Fibroblast of skin of back (primary cell): ENCODE measurements around the gene EDEM1.
A peak's percentile ranks its signal among the peaks of the same experiment; 100 is the strongest.
"Not testable (repeated sequence)": the region's sequence is repeated elsewhere in the genome, so short reads cannot be mapped to it uniquely, and the experiment has no call there.

Experiments
- DNase-seq: peaks from one replicate; pipeline ENCODE4 v3.0.0-alpha.2; 2013

Gene EDEM1

DNA sequence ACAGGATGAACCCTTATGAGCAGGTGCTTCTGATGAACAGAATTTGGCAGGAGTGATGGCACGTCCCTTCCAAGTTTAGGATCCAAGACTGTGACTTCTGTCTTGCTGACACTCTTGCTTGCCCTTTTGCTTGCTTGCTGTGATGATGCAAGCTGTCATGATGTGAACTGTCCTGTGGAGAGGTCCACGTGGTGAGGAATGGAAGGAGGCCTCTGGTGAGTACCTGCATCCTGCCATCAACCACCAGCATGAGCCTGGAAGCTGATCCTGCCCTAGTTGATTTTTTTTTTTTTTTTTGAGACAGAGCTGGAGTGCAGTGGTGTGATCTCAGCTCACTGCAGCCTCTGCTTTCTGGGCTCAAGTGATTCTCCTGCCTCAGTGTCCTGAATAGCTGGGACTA, 45.5 kb downstream of the EDEM1 start:
- DNase-seq, result no peak

DNA sequence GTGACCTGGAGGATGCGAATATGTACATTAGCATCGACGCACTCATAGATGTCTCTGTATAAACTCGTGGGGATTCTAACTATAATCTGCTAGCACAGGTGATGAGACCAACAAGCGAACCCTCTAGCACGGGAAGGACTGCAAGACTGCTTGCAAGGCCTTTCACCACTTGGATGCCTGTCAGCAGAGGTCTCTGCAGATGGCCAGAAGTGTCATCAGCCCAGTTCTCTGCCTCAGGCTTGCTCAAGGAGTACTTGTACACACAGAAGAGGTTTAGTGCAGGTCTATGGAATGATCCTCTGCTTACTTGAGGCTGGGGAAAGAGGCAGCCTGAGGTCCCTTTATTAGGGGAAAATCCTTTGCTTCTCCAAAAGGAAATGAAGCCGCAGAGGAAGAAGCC, 48.1 kb downstream of the EDEM1 start:
- DNase-seq, result no peak

DNA sequence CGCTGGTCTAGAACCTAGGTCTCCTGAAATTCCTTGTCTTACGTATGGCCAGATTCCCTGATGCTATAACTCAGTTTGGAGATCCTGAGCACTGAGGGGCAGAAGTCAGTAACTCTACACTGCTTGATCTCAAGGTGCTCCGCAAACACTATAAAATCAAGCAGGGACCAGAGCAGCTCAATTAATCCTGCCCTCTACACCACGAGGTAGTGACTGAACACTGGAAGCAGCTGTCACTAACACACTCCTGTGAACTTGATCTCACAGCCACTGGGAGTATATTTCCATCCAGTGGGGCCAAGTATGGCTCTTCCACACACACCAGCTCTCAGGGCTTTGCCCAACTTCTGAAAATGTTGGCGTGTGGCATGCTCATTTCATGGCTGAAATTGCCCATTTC, 51.0 kb downstream of the EDEM1 start:
- DNase-seq, result no peak

DNA sequence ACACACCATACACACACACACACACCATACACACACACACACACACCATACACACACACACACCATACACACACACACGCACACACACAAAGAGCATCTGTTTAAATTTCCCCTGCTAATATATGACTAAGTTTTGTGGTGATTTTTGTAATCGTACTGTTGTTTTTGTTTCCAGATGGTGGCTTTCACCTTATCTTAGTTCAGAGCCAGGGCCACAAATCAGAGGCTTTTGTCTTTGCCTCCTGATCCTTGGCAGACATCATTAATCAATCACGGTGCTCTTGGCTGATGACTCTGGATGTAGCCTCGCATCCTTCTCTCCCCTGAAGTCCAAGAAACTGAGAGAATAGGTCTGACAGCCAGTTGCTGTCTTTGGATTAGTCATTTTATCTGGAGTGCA, 52.1 kb downstream of the EDEM1 start:
- DNase-seq, result peak; percentile 15

DNA sequence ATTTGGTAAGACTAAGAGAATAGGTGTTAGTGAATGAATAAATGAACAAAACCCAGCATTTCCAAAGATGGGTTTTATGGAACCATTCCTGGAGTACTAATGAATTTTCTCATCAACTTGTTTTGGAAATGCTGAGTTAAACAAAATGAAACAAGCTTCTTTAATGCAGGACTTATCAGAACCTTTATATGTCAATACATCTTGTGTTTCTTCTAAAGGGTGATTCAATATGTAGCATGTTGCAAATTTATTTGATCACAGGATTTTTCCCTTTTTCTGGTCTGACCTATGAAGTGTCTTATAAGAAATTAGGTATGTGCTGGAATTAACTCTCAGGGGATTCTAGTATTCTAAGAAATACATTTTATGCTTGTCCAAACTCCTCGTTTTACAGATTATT, 53.2 kb downstream of the EDEM1 start:
- DNase-seq, result no peak

DNA sequence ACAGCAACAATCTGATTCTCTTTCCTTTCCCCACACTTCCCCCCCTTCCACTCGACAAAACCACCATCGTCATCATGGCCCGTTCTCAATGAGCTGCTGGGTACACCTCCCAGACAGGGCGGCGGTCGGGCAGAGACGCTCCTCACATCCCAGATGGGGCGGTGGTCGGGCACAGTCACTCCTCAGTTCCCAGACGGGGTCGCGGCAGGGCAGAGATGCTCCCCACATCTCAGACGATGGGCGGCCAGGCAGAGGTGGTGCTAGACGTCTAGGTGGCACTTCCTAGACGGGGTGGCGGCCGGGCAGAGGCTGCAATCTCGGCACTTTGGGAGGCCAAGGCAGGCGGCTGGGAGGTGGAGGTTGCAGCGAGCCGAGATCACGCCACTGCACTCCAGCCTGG, 55.3 kb downstream of the EDEM1 start:
- DNase-seq, result not testable (repeated sequence)

DNA sequence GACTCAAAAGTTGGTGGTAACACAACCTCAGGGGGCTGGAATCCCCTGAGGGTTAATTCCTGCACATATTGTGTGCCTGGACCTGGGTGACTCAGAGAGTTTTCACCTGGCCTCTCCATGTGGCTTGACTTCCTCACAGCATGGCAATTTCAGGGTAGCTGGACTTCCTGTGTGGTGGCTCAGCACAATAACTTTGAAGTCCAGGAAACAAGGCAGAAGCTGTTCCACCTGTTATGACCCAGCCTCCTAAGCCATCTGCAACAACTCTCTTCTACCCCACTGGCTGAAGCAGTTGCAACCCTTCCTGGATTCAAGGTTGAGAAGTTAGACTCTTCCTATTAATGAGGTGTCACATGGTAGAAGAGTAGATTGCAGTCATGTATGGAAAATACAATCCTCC, 58.4 kb downstream of the EDEM1 start:
- no peak for DNase-seq

DNA sequence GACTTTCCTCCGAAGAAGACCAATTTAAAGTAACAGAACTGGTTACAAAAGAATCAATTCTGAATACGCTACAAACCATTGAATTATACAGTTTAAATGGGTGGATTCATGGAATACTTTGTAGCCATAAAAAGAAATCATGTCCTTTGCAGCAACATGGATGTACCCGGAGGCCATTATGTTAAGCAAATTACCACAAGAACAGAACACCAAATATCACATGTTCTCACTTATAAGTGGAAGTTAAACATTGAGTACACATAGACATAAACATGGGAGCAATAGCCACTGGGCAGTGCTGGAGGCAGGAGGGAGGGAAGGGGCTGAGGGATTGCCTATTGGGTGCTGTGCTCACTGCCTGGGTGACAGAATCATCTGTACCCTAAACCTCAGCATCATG, 61.3 kb downstream of the EDEM1 start:
- no peak for DNase-seq

DNA sequence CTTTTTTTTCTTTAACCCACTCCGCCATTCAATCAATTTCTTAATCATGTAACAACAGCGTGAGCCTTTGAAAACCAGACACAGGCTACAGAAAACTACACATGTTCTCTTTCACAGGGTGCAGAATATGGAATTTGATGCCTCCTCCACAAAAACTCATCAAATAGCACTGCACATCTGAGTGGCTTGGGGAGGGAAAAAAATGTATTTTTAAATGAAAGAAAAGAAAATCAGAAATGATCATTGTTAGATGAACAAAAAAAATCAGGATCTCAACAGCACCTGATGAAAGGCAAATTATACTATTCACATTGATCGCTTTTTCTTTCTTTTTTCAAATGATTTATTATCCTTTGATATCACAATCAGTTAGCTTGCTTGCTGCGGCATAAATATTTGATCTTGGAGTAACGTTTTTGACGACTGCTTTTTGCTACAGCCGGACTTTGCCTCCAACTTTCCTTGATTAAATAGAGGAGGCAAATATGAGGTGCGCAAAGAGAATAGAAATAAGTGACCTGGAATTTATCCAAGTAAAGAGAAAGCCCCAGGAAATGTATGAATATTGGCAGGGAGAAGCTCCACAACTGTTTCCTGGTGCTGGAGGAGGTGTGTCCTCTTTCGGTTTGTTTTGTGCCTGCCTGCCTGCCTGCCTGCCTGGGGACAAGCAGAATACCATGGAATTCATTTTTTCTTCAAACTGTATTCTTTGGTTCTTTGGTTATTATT, 63.1 kb downstream of the EDEM1 start:
- DNase-seq, result peak; percentile 16

DNA sequence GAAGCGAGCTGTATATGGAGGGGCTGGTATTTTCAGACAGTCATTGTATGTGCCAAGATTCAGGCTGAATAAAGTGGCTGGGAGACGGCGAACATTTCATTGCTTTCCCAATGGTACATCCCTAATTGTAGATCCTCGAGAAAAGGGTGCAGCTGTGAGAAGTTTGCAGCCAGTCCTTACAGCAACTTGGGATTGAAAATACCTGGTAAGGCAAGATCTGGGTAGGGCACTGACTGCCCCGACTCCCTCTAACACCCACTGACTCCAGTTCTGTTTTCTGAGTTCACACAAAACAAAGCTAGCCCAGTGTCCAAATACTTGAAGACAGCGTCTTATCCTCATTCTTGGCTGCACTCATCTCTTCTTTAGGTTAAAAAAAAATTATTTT, 63.7 kb downstream of the EDEM1 start:
- no peak for DNase-seq

DNA sequence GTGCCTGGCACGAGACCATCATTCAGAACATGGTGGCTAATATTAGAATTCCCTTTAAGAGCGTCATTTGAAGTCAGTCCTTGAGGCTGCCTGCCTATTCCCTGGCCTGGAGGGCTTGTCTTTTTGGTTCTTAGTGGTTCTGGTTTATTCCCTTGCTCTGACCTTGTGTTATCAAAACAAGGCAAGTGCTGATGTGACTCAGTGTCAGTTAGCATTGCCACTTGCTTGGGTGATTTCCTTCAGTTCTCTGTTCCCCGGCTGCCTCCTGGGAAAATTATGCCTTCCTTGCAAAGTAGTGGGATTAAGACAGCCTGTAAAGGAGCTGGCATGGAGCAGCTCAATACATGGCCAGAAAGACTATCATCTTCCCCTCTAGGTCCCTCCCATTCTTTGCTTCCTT, 64.6 kb downstream of the EDEM1 start:
- no peak for DNase-seq

DNA sequence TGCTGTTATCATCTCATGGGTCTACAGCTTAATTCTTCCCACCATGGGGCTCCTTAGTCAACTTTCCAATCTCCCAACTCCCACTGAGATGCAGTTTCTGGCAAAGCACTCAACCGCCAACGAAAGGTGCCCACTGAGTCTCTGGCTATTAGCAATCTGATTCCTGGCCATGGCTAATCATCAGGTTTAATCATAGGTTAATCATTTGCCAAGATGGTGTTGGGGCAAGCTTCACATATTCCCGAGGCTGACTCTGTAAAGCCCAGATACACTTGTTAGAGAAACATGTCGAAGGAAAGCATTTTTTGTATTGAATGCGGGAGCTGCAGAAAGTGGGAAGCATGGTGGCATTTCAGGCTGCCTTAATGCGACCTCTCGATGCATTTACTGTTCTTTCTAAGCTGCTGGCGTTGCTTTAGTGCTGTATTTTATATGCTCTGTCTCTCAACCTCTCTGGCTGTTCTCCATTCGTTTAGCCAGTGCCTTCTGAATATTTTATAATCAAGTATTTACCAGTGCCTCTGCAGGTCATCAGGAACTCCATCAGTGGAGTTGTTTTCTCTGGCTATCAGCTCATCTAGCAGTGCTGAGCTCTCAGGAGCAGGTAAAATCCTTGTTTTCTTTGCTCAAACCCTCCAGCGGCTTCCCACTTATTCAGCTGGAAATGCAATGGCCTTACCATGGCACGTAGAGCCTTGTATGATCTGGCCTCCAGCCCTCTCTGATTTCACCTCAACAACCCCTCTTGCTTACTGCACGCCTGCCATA, 67.0 kb downstream of the EDEM1 start:
- DNase-seq, result no peak

DNA sequence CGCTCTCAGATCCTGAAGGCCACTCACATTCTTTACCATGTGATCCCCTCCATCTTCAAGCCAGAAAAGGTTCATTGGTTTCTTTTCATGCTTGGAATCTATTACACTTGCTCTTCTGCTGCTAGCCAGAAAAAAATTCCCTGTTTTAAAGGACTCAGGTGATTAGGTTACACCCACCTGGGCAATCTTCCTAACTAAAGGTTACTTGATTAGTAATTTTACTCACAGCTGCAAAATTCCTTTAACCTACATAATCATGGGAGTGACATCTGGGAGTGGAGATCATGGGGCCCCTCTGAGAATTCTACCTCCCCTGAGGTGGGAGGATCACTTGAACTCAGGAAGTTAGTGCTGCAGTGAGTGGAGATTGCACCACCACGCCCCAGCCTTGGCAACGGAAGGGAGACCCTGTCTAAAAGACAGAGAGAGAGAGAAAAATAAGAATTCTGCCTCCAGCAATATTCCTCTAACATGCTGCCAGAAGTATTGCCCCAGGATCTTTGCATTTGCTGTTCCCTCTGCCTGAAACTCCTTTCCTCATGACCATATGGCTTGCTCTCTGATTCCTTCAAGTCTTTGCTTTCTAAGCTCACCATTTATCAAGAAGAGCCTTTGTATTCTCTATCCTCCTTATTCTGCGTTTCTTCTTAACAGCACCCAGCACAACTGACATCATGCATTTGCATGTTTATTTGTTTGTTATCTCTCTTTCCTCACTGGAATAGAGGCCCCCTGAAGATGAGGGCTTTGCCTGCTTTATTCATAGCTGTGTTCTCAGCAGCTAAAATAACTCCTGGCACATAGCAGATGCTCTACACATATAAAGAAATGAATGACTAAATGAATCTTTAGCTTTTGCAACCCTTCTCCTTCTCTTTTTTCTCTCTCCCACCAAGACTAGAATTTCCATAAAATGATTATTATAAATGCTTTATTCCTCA, 68.2 kb downstream of the EDEM1 start:
- DNase-seq, result no peak

DNA sequence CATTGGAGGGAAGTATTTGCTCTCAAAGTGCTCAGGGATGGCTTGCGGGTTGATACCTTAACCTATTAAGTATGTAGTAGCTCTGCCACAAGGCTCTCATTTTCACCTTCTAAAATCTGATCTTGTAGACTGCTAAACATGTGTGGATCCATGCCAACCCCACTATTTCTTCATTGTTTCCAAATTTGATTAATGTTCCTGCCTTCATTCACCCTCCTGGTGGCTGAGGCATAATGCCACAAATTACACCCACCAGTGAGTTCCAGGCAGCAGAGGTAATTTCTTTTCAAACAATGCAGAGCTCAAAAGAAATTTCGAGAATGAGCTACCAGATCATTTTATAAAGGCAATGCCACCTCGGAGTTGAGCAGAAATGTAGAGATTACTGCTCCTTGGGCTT, 71.0 kb downstream of the EDEM1 start:
- no peak for DNase-seq

DNA sequence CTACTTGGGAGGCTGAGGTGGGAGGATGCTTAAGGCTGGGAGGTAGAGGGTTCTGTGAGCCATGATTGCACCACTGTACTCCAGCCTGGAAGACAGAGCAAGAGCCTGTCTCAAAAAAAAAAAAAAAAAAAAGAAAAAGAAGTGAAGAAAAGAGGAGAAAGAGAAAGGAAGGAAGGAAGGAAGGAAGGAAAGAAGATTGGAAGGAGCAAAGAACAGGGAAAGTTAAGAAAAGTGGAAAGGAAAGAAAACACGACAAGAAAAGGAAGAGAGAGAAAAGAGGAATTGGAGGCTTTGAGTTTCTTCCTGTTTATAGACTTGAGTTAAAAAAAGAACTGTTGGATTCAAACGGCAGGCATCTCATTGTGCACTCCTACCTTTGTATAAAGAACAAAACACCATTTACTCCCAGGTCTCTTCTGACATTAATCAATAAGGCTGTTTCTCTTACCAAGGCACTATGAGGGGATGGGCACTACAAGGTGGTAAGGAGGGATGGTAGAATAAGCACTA, 73.5 kb downstream of the EDEM1 start:
- DNase-seq, result no peak

DNA sequence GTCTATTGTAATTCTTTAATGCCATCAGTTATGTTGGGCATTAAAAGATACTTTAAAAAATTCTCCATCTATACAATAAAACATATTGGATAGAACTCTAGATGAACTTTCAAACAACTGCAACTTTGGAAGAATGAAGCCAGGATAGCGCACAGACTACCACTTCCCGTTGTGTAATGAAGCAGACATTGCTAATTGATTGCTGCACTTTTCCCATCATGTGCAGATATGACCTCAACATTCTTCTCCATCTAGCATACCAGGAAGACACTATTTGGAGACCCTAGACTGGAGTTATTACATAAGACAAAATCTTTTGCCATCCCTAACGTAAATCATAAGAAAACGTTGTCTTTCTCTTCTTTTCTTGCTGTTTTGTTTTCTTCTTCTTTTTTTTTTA, 75.0 kb downstream of the EDEM1 start:
- no peak for DNase-seq

DNA sequence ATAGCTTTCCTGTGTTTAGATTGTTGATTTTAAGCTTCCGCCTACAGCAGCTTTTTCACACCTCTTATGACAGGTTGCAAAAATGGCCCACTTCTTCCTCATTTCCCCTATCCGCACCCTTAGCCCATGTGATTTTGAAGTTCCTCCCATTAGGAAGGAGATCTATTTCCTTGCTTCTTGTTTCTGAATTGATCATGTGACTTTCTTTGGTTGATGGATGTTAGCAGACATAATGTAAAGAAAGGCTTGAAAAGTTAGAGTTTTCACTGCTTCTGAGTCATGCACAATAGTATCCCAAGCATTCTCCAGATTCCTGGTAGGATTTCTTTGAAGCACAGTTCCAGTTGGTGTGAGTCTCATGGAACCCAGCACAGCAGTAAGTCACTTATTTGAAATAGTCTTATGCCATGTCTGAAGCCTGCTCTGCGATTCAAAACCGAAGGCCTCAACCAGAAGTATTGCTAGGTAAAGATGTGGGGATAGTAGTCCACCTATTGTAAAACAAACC, 76.6 kb downstream of the EDEM1 start:
- DNase-seq, result peak; percentile 71

DNA sequence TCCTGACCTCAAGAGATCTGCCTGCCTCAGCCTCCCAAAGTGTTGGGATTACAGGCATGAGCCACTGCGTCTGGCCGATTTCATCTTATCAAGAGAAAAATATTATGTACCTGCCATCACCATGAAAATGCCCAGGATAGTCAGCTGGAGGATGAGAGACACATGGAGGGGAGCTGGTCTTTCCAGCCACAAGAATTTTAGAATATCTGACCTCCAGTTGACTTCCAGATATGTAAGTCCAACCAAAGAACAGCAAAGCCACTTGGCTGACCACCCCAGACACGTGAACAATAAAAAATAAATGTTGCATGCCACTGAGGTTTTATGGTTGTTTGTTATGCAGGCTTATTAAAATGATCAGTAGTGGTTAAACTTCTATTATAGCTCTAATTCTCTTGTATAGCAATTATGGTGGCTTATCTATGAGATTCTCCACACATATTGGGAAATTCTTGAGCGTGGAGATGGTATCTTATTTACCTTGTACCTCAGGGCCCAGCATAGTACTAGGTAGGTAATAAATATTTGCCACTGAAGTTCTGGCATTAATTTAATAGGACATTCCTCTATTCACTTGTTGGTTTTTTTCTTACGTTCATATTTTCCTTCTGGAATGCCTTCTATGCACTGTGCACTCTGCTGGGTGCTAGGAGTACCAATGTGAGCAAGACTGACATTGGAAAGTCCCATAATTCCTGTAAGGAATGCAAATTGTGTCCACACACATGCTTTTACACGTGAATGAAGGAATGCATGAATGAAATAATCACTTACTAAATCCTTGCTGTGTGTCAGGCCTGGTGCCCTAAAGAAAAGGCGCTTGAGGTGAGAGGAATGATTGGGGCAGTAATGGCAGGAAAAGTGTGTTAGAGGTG, 77.6 kb downstream of the EDEM1 start:
- peak; percentile 33 for DNase-seq

DNA sequence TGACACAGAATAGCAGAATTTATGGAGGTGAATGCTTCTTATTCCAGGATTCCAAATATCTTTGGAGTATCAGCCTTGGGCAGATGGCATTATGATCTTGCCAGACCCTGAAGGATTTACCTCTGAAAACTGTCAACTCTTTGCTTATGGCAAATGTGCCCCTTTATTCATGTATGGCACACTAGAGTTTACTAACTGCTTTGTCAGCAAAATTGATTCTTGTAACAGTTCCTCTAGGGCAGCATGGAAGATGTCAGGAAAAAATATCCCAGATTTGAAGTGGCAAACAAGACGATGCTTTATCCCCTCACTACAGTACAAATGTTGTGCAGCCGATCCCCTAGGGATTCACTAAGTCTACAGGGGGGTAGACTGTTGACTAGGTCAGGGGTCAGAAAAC, 79.7 kb downstream of the EDEM1 start:
- no peak for DNase-seq

DNA sequence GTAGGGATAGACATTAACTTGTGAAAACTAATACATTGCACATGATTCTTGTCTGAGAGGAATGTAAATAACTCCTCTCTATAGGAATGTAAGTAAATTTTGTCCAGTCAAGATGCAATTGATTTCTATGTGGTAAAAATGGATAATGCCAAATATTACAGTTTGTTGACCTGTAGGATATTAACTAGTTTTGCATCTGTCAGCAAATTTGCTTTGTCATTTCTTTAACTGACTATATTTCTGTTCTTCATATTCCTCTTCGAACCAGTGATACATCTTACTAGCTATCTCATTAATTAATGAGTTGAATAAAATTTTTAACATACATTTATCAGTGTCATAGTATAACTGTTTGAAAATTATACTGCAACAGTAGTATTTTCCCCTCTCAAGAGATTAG, 80.4 kb downstream of the EDEM1 start:
- no peak for DNase-seq
